Measurements from ENCODE around the gene SCARF2.

DNA sequence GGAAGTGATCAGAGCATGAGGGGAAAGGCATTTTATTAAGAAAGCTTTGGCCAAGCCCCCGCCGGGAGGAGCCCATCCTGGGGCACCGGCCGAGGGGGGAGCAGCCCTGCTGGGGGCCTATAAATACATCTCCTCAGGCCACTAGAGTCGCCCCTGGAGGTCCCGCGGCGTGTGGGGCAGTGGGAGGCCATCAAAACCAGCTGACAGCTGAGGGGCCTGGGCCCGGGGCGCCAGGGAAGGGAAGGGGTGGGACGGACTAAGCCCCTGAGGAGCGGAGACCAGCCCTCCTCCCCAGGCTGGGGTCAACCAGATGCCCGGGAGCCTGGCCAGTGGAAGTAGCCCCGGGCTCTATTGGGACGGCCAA lies 13.1 kb downstream of the SCARF2 start:
- TF ChIP-seq, protein P1, sequence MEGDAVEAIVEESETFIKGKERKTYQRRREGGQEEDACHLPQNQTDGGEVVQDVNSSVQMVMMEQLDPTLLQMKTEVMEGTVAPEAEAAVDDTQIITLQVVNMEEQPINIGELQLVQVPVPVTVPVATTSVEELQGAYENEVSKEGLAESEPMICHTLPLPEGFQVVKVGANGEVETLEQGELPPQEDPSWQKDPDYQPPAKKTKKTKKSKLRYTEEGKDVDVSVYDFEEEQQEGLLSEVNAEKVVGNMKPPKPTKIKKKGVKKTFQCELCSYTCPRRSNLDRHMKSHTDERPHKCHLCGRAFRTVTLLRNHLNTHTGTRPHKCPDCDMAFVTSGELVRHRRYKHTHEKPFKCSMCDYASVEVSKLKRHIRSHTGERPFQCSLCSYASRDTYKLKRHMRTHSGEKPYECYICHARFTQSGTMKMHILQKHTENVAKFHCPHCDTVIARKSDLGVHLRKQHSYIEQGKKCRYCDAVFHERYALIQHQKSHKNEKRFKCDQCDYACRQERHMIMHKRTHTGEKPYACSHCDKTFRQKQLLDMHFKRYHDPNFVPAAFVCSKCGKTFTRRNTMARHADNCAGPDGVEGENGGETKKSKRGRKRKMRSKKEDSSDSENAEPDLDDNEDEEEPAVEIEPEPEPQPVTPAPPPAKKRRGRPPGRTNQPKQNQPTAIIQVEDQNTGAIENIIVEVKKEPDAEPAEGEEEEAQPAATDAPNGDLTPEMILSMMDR (IDR thresholded peaks at IDR 0.05): no peak
- TF ChIP-seq POLR2A (IDR thresholded peaks at IDR 0.05): no peak

Measured in testis (tissue), 2 donors.